Left hindlimb (tissue), 1 donor: ENCODE data around the gene TRNP1.
A peak's percentile ranks its signal among the peaks of the same experiment; 100 is the strongest.
"Not testable (repeated sequence)": the region's sequence is repeated elsewhere in the genome, so short reads cannot be mapped to it uniquely, and the experiment has no call there.

Experiments
- DNase-seq: peaks from one replicate; pipeline ENCODE4 v3.0.0-alpha.2; 2018

The TRNP1 gene

GRCh38 chr1:26993237-26994019 is at the start of gene TRNP1:
Gene TRNP1 (plus strand): TSS chr1:26993692. CDS start chr1:26993787, 95 bp downstream.
- DNase-seq = peak; percentile 84

GRCh38 chr1:26945138-26945537 is 48.4 kb upstream of the TRNP1 start:
- DNase-seq = no peak

- no peak for DNase-seq
Observed at GRCh38 chr1:26945728-26946127, 47.8 kb upstream of the TRNP1 start.

GRCh38 chr1:26946270-26946669 is 47.2 kb upstream of the TRNP1 start:
- no peak for DNase-seq

GRCh38 chr1:26948725-26949057 is 44.8 kb upstream of the TRNP1 start:
- DNase-seq = not testable (repeated sequence)

GRCh38 chr1:26949266-26949925 is 44.1 kb upstream of the TRNP1 start:
- DNase-seq = no peak

- no peak for DNase-seq
Observed at GRCh38 chr1:26949926-26950319, 43.6 kb upstream of the TRNP1 start.

GRCh38 chr1:26950602-26951001 is 42.9 kb upstream of the TRNP1 start:
- no peak for DNase-seq

GRCh38 chr1:26951216-26951615 is 42.3 kb upstream of the TRNP1 start:
- DNase-seq = no peak

GRCh38 chr1:26951821-26952497 is 41.5 kb upstream of the TRNP1 start:
- DNase-seq = no peak

GRCh38 chr1:26953374-26953773 is 40.1 kb upstream of the TRNP1 start:
- no peak for DNase-seq

GRCh38 chr1:26956321-26956720 is 37.2 kb upstream of the TRNP1 start:
- DNase-seq = no peak

- no peak for DNase-seq
Observed at GRCh38 chr1:26957306-26957705, 36.2 kb upstream of the TRNP1 start.

GRCh38 chr1:26959270-26959669 is 34.2 kb upstream of the TRNP1 start:
- no peak for DNase-seq

GRCh38 chr1:26959722-26960624 is 33.5 kb upstream of the TRNP1 start, which contains the start of gene KDF1:
Gene KDF1 (minus strand): TSS chr1:26960468. CDS start chr1:26952380, 8,088 bp downstream.
- DNase-seq = no peak

GRCh38 chr1:26960625-26960966 is 32.9 kb upstream of the TRNP1 start:
- DNase-seq = no peak

- no peak for DNase-seq
Observed at GRCh38 chr1:26961826-26962225, 31.7 kb upstream of the TRNP1 start.

- DNase-seq = no peak
Observed at GRCh38 chr1:26965213-26965612, 28.3 kb upstream of the TRNP1 start.

- DNase-seq = no peak
Observed at GRCh38 chr1:26965628-26966027, 27.9 kb upstream of the TRNP1 start.

- DNase-seq = no peak
Observed at GRCh38 chr1:26970810-26971209, 22.7 kb upstream of the TRNP1 start.

- no peak for DNase-seq
Observed at GRCh38 chr1:26971590-26971989, 21.9 kb upstream of the TRNP1 start.

GRCh38 chr1:26972390-26972789 is 21.1 kb upstream of the TRNP1 start:
- no peak for DNase-seq

- DNase-seq = no peak
Observed at GRCh38 chr1:26972821-26973220, 20.7 kb upstream of the TRNP1 start.
